OCI-LY3 (cell line): ENCODE measurements around the gene SERGEF.

Source experiments
- EZH2phosphoT487 ChIP-seq: fragments of 200-600 bp; shearing (Covaris generic); IDR thresholded peaks from 2 replicates; pipeline ENCODE4 v1.6.1; 2018; ENCODE audit warnings: antibody characterized with exemption, mixed run types, low read depth
- TF ChIP-seq, protein P1 (sequence below): fragments of 200-600, 300-600 bp; sonication (generic); IDR thresholded peaks from 2 replicates; pipeline ENCODE4 v1.5.1; 2014; ENCODE audit warnings: antibody characterized with exemption, low read length, low read depth

DNA sequence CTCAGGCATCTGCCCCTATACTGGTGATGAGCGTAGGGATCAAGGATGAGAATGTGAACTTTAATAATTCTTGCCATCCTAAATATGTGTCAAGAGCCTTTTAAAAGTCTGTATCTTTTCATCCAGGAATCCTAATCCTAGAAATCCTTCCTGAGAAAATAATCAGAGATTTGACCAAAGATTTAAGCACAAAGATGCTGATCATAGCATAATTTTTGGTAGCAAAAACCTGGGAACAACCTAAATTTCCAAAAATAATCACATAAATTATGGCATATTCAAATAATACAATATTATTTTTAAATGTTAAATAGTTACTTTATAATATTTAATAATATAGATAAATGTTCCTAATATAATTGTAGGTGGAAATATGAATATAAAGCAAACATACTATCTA, 76.1 kb downstream of the SERGEF start:
- TF ChIP-seq, protein P1, sequence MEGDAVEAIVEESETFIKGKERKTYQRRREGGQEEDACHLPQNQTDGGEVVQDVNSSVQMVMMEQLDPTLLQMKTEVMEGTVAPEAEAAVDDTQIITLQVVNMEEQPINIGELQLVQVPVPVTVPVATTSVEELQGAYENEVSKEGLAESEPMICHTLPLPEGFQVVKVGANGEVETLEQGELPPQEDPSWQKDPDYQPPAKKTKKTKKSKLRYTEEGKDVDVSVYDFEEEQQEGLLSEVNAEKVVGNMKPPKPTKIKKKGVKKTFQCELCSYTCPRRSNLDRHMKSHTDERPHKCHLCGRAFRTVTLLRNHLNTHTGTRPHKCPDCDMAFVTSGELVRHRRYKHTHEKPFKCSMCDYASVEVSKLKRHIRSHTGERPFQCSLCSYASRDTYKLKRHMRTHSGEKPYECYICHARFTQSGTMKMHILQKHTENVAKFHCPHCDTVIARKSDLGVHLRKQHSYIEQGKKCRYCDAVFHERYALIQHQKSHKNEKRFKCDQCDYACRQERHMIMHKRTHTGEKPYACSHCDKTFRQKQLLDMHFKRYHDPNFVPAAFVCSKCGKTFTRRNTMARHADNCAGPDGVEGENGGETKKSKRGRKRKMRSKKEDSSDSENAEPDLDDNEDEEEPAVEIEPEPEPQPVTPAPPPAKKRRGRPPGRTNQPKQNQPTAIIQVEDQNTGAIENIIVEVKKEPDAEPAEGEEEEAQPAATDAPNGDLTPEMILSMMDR: no peak
- TF ChIP-seq EZH2phosphoT487: no peak
